SH-SY5Y (cell line): ENCODE measurements around the gene NPM1.

Experiments used
- GATA2 ChIP-seq: IDR thresholded peaks from 2 replicates; pipeline ENCODE4 v1.6.1; 2011; ENCODE audit warnings: mild to moderate bottlenecking, low read depth, low read length
- GATA3 ChIP-seq: IDR thresholded peaks from 2 replicates; pipeline ENCODE4 v1.6.1; 2011; ENCODE audit warnings: low read depth, mild to moderate bottlenecking, low read length, moderate library complexity

DNA sequence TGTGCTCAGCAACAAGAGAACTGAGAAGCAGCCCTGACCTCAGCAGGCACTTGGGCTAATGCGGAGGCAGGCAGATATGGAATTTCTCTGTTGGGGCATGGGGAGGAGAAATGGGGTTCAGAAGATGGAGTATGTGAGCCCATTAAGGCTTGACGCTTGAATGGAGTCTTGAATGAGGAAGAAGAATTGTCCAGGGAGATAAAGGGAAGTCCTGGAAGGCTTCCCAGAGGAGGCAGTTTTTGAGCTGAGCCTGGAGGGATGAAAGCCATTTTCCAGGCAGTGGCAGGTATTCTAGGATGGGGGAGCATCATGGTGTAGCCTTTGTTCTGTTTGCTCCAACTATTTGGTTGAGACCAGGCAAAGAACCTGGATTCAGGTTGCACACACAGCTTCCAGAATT is 66.3 kb downstream of the NPM1 start:
- no peak for TF ChIP-seq GATA2
- no peak for TF ChIP-seq GATA3
